Mucosa of rectum (tissue), 2 donors: ENCODE data around the gene DPP7.

Experiments
- H3K27ac ChIP-seq, 2 donors: one replicate each; pipeline ENCODE4 v1.7.0; 2013; ENCODE audit warnings: inconsistent platforms in 2 of 2, low read depth in 2 of 2, low read length in 2 of 2
- H3K27me3 ChIP-seq, 2 donors: one replicate each; pipeline ENCODE4 v1.7.0; 2013; ENCODE audit warnings: low read length in 2 of 2; ENCODE audit not compliant: control insufficient read depth in 2 of 2, insufficient read depth in 2 of 2
- H3K36me3 ChIP-seq, 2 donors: one replicate each; pipeline ENCODE4 v1.7.0; 2013; ENCODE audit warnings: low read length in 2 of 2; ENCODE audit not compliant: control insufficient read depth in 2 of 2, insufficient read depth in 2 of 2
- H3K4me1 ChIP-seq, 2 donors: one replicate each; pipeline ENCODE4 v1.7.0; 2013; ENCODE audit warnings: low read length in 2 of 2, mild to moderate bottlenecking in 1 of 2; ENCODE audit not compliant: control insufficient read depth in 2 of 2, insufficient read depth in 2 of 2
- H3K4me3 ChIP-seq, 2 donors: one replicate each; pipeline ENCODE4 v1.7.0; 2013; ENCODE audit warnings: low read length in 2 of 2
- H3K9ac ChIP-seq, 2 donors: one replicate each; pipeline ENCODE4 v1.7.0; 2013; ENCODE audit warnings: low read length in 2 of 2, low read depth in 1 of 2, mild to moderate bottlenecking in 1 of 2
- H3K9me3 ChIP-seq, 2 donors: one replicate each; pipeline ENCODE4 v1.7.0; 2013; ENCODE audit warnings: low read length in 2 of 2; ENCODE audit not compliant: control insufficient read depth in 2 of 2
- donor health status: healthy.
- donor health status: Normal muscosa, but diverticular disease.

Gene DPP7

DNA sequence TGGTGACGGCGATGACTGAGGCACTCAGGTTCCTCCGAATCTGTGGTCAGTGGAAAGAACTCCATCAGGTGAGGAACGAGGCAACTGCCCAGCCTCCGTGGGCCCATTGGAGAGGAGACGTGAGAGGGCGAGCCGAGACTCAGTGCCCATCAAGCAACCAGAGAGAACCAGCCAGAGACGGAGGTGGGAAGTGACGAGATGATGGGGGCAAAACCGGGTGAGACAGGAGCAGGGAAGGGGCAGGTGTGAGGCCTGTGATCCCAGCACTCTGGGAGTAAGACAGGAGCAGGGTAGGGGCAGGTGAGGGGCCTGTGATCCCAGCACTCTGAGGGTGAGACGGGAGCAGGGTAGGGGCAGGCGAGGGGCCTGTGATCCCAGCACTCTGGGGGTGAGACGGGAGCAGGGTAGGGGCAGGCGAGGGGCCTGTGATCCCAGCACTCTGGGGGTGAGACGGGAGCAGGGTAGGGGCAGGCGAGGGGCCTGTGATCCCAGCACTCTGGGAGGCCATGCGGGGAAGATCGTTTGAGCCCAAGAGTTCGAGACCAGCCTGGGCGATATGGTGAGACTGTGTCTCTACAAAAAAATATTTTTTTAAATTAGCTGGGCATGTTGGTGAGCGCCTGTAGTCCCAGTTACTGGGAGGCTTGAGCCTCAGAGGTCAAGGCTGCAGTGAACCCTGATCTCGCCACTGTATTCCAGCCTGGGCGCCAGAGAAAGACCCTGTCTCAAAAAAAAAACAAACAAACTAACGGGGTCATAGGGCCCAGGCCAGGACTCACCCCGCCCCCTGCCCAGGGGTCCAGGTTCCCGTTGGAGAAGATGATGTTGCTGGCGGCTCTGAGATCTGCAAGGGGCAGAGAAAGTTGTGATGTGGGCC is 3.4 kb downstream of the DPP7 start:
- Histone ChIP-seq H3K9me3 (no peaks in the 10 kb centered on the region), H3K36me3 (peaks cover 12 to 24% of the 10 kb centered on the region in 2 donors), H3K9ac (no peak overlapping the region), H3K27me3 (peaks cover 0 to 1% of the 10 kb centered on the region in 2 donors), H3K4me1 (peaks cover 0 to 4% of the 10 kb centered on the region in 2 donors), H3K27ac (no peak overlapping the region), H3K4me3 (no peak overlapping the region)

DNA sequence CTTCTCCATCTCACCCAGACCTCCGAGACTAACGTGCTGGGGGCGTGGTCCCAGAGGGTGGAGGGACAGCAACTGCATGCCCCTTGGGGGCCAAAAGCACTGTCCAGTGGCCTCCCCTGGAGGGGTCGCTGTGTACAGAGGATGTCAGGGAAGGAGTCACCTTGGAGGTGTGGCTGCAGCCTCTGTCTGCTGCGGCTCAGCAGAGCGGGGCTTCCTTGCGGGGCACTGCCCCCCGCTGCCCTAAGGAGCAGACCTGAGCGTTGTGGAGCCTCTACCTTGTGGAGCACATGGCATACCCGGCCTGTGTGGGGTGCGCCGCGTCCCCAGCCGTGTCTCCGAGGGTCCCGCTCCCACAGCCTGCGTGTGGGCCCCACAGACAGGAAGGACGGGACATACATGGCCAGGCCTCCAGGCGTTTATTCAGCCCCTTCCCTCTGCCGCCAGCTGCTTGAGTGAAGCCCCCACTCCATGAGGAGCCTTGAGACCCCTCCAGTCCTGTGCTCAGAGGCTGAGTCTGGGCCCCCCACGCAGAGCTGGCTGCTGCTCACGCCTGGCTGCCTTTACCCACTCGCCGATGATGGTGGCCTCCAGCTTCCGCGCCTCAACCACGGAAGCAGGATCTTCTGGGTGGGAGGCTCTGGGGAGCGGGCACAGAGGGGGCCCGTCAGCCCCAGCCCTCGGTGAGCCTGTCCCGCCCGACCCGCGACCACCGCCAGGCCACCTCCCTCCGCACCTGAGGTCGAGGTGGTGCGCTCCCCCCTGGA is 4.2 kb downstream of the DPP7 start:
- no peak overlapping the region for H3K9ac ChIP-seq
- H3K4me3 ChIP-seq: no peak overlapping the region
- H3K27ac ChIP-seq: no peak overlapping the region
- no peaks in the 10 kb centered on the region for H3K27me3 ChIP-seq
- H3K36me3 ChIP-seq: peaks cover 20 to 28% of the 10 kb centered on the region in 2 donors
- peaks cover 0 to 4% of the 10 kb centered on the region in 2 donors for H3K4me1 ChIP-seq
- H3K9me3 ChIP-seq: no peaks in the 10 kb centered on the region

DNA sequence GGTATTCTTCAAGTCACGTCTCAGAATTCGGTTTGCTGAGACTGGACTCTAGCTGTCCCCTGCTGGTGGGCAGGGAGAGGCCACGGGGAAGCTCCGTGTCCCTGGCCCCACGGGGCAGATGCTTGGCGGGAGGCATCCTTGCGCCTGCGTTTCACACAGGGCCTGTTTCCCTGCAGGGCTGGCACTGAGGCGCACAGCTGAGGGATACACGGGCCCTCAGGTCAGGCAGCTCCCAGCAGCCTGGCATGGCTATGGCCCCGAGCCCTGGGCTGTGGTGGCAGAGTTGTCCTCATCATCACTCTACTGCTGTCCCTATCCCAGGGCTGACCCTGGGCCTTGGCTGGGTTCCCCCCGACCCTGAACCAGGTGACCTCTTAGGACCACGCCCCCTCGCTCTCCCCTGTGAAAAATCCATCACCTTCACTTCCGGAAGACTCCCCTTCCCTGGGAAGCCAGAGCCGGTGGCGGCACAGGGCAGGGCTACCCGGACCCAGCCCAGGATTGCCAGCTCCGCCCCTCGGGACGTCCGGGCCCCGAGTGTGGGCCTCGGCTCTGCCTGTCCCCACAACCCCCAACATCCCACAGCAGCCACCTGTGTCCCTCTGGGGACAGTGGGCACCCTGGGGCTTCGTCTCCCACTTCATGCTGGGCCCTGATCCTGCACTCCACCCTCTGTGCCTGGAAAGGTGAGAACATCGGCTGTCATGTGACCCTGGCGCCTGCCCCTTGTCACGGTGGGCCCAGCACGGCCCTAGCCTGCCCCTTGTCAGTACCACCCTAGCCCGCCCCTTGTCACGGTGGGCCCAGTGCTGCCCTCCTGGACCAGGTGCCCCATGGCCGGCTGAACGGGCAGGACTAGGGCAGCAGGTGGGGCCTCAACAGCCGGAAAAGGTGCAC is 5.0 kb downstream of the DPP7 start:
- Histone ChIP-seq H3K9me3 (no peaks in the 10 kb centered on the region), H3K9ac (no peak overlapping the region), H3K4me1 (no peaks in the 10 kb centered on the region), H3K27ac (no peak overlapping the region), H3K4me3 (no peak overlapping the region), H3K36me3 (peaks cover 21 to 34% of the 10 kb centered on the region in 2 donors), H3K27me3 (no peaks in the 10 kb centered on the region)

DNA sequence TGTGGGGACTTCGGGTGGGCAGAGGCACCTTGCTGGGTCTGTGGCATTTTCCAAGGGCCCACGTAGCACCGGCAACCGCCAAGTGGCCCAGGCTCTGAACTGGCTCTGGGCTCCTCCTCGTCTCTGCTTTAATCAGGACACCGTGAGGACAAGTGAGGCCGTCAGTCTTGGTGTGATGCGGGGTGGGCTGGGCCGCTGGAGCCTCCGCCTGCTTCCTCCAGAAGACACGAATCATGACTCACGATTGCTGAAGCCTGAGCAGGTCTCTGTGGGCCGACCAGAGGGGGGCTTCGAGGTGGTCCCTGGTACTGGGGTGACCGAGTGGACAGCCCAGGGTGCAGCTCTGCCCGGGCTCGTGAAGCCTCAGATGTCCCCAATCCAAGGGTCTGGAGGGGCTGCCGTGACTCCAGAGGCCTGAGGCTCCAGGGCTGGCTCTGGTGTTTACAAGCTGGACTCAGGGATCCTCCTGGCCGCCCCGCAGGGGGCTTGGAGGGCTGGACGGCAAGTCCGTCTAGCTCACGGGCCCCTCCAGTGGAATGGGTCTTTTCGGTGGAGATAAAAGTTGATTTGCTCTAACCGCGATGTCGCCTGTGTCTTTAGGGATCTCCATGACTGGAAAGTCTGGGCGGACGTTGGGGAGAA is 5.8 kb downstream of the DPP7 start:
- Histone ChIP-seq H3K27ac (no peak overlapping the region), H3K36me3 (peaks cover 24 to 40% of the 10 kb centered on the region in 2 donors), H3K9me3 (no peaks in the 10 kb centered on the region), H3K27me3 (no peaks in the 10 kb centered on the region), H3K4me3 (no peak overlapping the region), H3K9ac (no peak overlapping the region), H3K4me1 (no peaks in the 10 kb centered on the region)

DNA sequence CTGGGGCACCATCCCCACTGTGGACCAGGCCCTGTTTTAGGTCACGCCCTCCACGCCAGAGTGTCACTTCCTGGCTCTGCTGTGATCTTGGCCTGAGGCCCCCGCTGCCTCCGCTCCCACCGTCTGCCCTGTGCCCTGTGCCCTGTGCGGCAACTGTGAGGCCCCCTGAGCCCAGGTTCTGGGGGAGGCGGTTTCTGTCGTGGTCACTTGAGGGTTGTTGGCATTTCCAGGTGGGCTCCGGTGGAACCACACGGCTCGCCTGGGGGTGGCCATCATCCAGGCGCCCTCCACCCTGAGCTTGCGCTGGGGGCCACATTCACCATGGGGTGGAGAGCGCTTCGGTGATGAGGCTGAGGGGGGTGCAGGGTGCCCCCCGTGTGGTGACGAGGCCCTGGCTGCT is 6.6 kb downstream of the DPP7 start:
- H3K36me3 ChIP-seq: peaks cover 32 to 47% of the 10 kb centered on the region in 2 donors

DNA sequence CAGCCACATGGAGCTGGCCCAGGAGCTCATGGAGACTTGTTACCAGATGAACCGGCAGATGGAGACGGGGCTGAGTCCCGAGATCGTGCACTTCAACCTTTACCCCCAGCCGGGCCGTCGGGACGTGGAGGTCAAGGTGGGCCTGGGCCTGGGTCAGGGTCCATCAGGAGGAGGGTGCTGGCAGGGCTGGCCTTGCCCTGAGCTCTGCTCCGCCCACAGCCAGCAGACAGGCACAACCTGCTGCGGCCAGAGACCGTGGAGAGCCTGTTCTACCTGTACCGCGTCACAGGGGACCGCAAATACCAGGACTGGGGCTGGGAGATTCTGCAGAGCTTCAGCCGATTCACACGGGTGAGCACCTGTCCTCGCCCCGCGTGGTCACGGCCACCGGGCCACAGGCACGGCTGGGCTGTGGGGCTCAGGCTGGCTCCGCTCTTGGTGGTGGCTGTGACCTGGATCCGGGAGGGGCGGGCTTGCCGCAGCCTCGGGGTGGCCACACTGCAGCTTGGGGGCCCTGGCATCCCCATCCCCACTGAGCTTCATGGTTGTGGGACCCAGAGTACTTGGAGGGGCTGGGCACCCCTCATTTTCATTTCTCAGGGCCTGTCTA is 7.1 kb downstream of the DPP7 start:
- peaks cover 37 to 53% of the 10 kb centered on the region in 2 donors for H3K36me3 ChIP-seq
- no peak overlapping the region for H3K9ac ChIP-seq
- no peaks in the 10 kb centered on the region for H3K9me3 ChIP-seq
- H3K4me3 ChIP-seq: no peak overlapping the region
- H3K4me1 ChIP-seq: no peaks in the 10 kb centered on the region
- no peaks in the 10 kb centered on the region for H3K27me3 ChIP-seq
- no peak overlapping the region for H3K27ac ChIP-seq

More for the DNA sequence above, 6.6 kb downstream of the DPP7 start:
- Histone ChIP-seq H3K9me3 (no peaks in the 10 kb centered on the region), H3K4me1 (no peaks in the 10 kb centered on the region), H3K4me3 (no peak overlapping the region), H3K27me3 (no peaks in the 10 kb centered on the region), H3K9ac (no peak overlapping the region), H3K27ac (no peak overlapping the region)

DNA sequence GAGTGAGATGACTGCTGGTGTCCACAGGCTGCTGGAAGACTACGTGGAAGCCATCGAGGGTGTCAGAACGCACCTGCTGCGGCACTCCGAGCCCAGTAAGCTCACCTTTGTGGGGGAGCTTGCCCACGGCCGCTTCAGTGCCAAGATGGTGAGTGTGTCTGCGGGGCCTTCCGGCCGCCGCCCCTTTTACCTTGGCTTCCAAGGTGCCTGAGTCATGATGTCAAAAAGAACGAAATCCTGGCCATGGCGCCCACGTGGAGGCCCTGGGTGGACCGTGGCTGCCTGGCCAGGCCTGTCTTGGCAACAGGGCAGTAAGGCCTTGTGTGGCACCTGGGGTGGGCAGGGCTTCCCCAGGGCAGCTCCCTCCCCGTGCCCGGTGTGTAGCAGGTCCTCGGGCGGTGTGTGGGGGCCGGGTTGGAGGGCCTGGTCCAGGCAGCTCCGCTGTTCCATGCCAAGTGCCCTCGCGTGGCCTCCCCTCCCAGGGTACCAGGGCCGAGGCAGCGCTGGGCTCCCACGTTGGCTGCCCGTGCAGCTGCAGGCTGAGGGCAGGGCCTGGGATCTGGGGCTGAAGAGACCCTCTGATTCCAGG is 7.8 kb downstream of the DPP7 start:
- Histone ChIP-seq H3K4me3 (no peak overlapping the region), H3K27me3 (no peaks in the 10 kb centered on the region), H3K27ac (no peak overlapping the region), H3K9ac (no peak overlapping the region), H3K4me1 (no peaks in the 10 kb centered on the region), H3K36me3 (peaks cover 44 to 60% of the 10 kb centered on the region in 2 donors), H3K9me3 (no peaks in the 10 kb centered on the region)

DNA sequence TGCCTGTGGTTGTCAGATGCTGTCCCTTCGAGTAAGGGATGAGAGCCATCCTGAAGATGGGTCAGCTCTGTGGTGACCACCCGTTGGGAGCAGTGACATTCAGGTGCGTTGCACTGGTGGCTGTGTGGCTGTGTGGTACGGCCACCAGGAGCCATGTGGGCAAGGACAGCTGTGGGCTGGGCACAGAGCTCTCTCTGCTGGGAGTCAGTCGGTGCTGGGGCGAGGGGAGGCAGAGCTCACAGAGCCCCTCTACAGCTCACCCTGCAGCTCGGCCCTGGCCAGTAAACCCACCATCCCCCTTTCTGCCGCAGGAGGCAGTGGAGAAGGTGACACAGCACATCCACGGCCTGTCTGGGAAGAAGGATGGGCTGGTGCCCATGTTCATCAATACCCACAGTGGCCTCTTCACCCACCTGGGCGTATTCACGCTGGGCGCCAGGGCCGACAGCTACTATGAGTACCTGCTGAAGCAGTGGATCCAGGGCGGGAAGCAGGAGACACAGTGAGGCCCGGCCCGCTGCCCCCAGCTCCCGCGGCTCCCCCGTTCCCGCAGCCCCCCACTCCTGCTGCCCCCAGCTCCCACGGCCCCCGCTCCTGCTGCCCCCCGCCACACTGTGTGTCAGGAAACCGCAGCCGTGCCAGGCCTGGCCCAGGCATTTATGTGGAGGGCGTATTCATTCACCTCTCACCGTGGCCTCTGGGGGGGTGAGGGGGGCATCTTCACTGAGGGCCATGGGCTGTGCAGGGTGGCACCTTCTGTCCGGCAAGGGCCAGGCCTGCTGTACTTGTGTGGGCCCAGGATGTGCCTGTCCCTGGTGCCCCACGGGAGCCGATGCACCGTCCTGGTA is 8.5 kb downstream of the DPP7 start:
- Histone ChIP-seq H3K9ac (no peak overlapping the region), H3K27me3 (no peaks in the 10 kb centered on the region), H3K4me3 (no peak overlapping the region), H3K36me3 (peaks cover 50 to 66% of the 10 kb centered on the region in 2 donors), H3K9me3 (no peaks in the 10 kb centered on the region), H3K27ac (no peak overlapping the region), H3K4me1 (no peaks in the 10 kb centered on the region)
